M059J (cell line): ENCODE results near the gene SYNPO2. TPM values are rescaled to one million over a fixed set of nuclear protein-coding genes. Genes with fewer than 3 reads are reported as not detected.
A peak's percentile ranks its signal among the peaks of the same experiment; 100 is the strongest.

Source experiments
- DNase-seq: peaks from one replicate; pipeline ENCODE4 v3.0.0-alpha.2; 2012; ENCODE audit warnings: low read depth
- total RNA-seq: library from RNA; depleted of rRNA; stranded (reverse); fragments of >200 nt; shearing (Covaris generic); gene quantifications from 2 replicates; pipeline ENCODE4 v1.2.3, GENCODE V29; 2014

Gene SYNPO2
- total RNA-seq, 1 experiment from 2014 or later = 0.69 TPM

- DNase-seq = no peak
These were observed 41.6 kb downstream of the SYNPO2 start for GRCh38 chr4:118930255-118930654.

- no peak for DNase-seq
These were observed 43.1 kb downstream of the SYNPO2 start for GRCh38 chr4:118931786-118932185.

- no peak for DNase-seq
These were observed 47.2 kb downstream of the SYNPO2 start for GRCh38 chr4:118935819-118936218.

GRCh38 chr4:118936406-118936805 is 47.8 kb downstream of the SYNPO2 start:
- DNase-seq = no peak

GRCh38 chr4:118939169-118939783 is 50.6 kb downstream of the SYNPO2 start:
- no peak for DNase-seq

GRCh38 chr4:118941149-118941548 is 52.5 kb downstream of the SYNPO2 start:
- DNase-seq = peak; percentile 36

GRCh38 chr4:118941799-118942198 is 53.1 kb downstream of the SYNPO2 start:
- DNase-seq = peak; percentile 41

- DNase-seq = peak; percentile 85
These were observed 53.8 kb downstream of the SYNPO2 start for GRCh38 chr4:118942465-118942864.

GRCh38 chr4:118947095-118947494 is 58.4 kb downstream of the SYNPO2 start:
- DNase-seq = no peak

- DNase-seq = no peak
These were observed 60.0 kb downstream of the SYNPO2 start for GRCh38 chr4:118948545-118949144.

- no peak for DNase-seq
These were observed 61.6 kb downstream of the SYNPO2 start for GRCh38 chr4:118950224-118950623.

GRCh38 chr4:118950929-118951570 is 62.4 kb downstream of the SYNPO2 start:
- no peak for DNase-seq

GRCh38 chr4:118953276-118953675 is 64.6 kb downstream of the SYNPO2 start:
- DNase-seq = peak; percentile 27

GRCh38 chr4:118954246-118954645 is 65.6 kb downstream of the SYNPO2 start:
- DNase-seq = peak; percentile 49

GRCh38 chr4:118955515-118955914 is 66.9 kb downstream of the SYNPO2 start:
- DNase-seq = no peak

GRCh38 chr4:118957722-118958445 is 69.2 kb downstream of the SYNPO2 start:
- DNase-seq = no peak

GRCh38 chr4:118962540-118962939 is 73.9 kb downstream of the SYNPO2 start:
- DNase-seq = no peak

GRCh38 chr4:118964891-118965411 is 76.3 kb downstream of the SYNPO2 start:
- DNase-seq = peak; percentile 30

GRCh38 chr4:118967393-118967792 is 78.7 kb downstream of the SYNPO2 start:
- peak; percentile 65 for DNase-seq

GRCh38 chr4:118968005-118968404 is 79.4 kb downstream of the SYNPO2 start:
- peak; percentile 93 for DNase-seq

GRCh38 chr4:118968813-118969212 is 80.2 kb downstream of the SYNPO2 start:
- DNase-seq = no peak

GRCh38 chr4:118969359-118969758 is 80.7 kb downstream of the SYNPO2 start:
- DNase-seq = peak; percentile 55
